ENCODE results near the gene PRDX1. TPM values are rescaled to one million over a fixed set of nuclear protein-coding genes. Genes with fewer than 3 reads are reported as not detected.

The PRDX1 gene
- total and polyA plus RNA-seq, 2 of the 13 experiments (the other 11 are each of a cell fraction or from before 2014, with no cell fraction given): 761 to 1,898 TPM

DNA sequence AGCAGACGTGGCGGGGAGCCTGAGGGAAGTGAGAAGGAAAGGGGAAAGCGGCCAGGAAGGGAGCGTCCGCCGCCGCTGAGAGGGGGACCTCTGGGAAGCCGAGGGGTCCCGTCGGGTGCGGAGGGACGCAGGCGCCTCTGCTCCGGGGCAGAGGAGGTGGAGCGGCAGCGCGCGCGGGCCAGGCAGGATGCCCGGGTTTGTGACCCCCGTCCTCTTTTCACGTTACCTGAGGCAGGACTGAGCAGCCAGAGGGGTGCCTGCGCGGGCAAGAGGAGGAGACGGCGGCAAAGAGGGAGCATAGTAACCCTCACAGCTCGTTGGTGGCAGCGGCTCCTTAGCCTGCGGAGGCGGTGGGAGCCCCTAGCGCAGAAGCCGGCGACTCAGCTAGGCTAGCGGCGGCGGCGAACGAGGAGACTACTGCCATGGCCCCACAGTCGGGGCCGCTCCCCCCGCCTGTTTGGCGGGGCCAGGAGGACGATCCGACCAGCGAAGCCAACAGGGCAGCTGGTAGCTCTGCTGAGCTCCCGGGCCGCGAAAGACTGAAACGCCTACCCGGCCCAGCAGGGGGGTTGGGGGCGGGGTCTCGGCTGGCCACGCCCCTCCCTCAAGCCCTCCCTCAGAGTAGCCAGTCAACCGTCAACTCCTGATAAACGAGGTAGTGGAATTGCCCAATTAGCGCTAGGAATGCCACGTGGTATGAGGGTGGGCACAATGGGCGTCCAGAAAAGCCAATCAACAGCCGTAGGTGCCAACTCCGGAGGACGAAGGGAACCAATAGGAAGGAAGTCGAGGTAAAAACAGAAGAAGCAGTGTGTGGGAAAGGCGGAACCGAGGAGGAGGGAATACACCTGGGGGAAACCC, 30.8 kb downstream of the PRDX1 start, which contains the start of gene TESK2 (continued):
- TF ChIP-seq ZFP36 (IDR thresholded peaks at IDR 0.05; ENCODE audit: borderline replicate concordance, low read depth, low read length, partially characterized antibody) (no peak), ZBTB21 (CRISPR knock-in tag; IDR thresholded peaks at IDR 0.05) (no peak; the same call in 1 of the 2 replicates), ADNP (CRISPR knock-in tag; IDR thresholded peaks at IDR 0.05) (no peak), CREB1 (IDR thresholded peaks at IDR 0.05) (peak; percentile 81), CREB1 (CRISPR knock-in tag; IDR thresholded peaks at IDR 0.05) (peak; percentile 96), GATA4 (IDR thresholded peaks at IDR 0.05; ENCODE audit: borderline replicate concordance, low read depth) (peak; percentile 91), ZNF670 (CRISPR knock-in tag; IDR thresholded peaks at IDR 0.05; ENCODE audit: borderline replicate concordance) (no peak), PHF5A (CRISPR knock-in tag; IDR thresholded peaks at IDR 0.05; ENCODE audit: low read depth, unreplicated experiment) (peak; percentile 50), ZNF317 (CRISPR knock-in tag; IDR thresholded peaks at IDR 0.05) (peak; percentile 42; the same call in 1 of the 2 replicates), ERF (CRISPR knock-in tag; IDR thresholded peaks at IDR 0.05) (peak; percentile 44; the same call in 1 of the 2 replicates), CHCHD3 (CRISPR knock-in tag; IDR thresholded peaks at IDR 0.05) (no peak), SOX5 (CRISPR knock-in tag; IDR thresholded peaks at IDR 0.05; ENCODE audit: borderline replicate concordance) (peak; percentile 35; the same call in 1 of the 2 replicates), NFRKB (IDR thresholded peaks at IDR 0.05) (no peak), PITX1 (CRISPR knock-in tag; IDR thresholded peaks at IDR 0.05) (no peak), ZBTB20 (CRISPR knock-in tag; IDR thresholded peaks at IDR 0.05; ENCODE audit: borderline replicate concordance, low read depth) (peak; percentile 29; the same call in 1 of the 2 replicates), ATAD3A (CRISPR knock-in tag; IDR thresholded peaks at IDR 0.05) (no peak), ZNF383 (CRISPR knock-in tag; IDR thresholded peaks at IDR 0.05; ENCODE audit: borderline replicate concordance) (no peak), SALL1 (CRISPR knock-in tag; IDR thresholded peaks at IDR 0.05) (peak; percentile 78), SP5 (CRISPR knock-in tag; IDR thresholded peaks at IDR 0.05; ENCODE audit: borderline replicate concordance, low read depth) (0 out of 2 replicates have a peak, but pooled peaks have one; percentile 82)
- TF ChIP-seq, protein P1, sequence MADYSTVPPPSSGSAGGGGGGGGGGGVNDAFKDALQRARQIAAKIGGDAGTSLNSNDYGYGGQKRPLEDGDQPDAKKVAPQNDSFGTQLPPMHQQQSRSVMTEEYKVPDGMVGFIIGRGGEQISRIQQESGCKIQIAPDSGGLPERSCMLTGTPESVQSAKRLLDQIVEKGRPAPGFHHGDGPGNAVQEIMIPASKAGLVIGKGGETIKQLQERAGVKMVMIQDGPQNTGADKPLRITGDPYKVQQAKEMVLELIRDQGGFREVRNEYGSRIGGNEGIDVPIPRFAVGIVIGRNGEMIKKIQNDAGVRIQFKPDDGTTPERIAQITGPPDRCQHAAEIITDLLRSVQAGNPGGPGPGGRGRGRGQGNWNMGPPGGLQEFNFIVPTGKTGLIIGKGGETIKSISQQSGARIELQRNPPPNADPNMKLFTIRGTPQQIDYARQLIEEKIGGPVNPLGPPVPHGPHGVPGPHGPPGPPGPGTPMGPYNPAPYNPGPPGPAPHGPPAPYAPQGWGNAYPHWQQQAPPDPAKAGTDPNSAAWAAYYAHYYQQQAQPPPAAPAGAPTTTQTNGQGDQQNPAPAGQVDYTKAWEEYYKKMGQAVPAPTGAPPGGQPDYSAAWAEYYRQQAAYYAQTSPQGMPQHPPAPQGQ (CRISPR knock-in tag; IDR thresholded peaks at IDR 0.05; ENCODE audit: borderline replicate concordance): no peak
- TF ChIP-seq, protein P2, sequence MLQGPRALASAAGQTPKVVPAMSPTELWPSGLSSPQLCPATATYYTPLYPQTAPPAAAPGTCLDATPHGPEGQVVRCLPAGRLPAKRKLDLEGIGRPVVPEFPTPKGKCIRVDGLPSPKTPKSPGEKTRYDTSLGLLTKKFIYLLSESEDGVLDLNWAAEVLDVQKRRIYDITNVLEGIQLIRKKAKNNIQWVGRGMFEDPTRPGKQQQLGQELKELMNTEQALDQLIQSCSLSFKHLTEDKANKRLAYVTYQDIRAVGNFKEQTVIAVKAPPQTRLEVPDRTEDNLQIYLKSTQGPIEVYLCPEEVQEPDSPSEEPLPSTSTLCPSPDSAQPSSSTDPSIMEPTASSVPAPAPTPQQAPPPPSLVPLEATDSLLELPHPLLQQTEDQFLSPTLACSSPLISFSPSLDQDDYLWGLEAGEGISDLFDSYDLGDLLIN (CRISPR knock-in tag; IDR thresholded peaks at IDR 0.05; ENCODE audit: borderline replicate concordance): no peak
- TF ChIP-seq, protein P3, sequence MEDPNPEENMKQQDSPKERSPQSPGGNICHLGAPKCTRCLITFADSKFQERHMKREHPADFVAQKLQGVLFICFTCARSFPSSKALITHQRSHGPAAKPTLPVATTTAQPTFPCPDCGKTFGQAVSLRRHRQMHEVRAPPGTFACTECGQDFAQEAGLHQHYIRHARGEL (CRISPR knock-in tag; IDR thresholded peaks at IDR 0.05): no peak
- TF ChIP-seq, protein P4, sequence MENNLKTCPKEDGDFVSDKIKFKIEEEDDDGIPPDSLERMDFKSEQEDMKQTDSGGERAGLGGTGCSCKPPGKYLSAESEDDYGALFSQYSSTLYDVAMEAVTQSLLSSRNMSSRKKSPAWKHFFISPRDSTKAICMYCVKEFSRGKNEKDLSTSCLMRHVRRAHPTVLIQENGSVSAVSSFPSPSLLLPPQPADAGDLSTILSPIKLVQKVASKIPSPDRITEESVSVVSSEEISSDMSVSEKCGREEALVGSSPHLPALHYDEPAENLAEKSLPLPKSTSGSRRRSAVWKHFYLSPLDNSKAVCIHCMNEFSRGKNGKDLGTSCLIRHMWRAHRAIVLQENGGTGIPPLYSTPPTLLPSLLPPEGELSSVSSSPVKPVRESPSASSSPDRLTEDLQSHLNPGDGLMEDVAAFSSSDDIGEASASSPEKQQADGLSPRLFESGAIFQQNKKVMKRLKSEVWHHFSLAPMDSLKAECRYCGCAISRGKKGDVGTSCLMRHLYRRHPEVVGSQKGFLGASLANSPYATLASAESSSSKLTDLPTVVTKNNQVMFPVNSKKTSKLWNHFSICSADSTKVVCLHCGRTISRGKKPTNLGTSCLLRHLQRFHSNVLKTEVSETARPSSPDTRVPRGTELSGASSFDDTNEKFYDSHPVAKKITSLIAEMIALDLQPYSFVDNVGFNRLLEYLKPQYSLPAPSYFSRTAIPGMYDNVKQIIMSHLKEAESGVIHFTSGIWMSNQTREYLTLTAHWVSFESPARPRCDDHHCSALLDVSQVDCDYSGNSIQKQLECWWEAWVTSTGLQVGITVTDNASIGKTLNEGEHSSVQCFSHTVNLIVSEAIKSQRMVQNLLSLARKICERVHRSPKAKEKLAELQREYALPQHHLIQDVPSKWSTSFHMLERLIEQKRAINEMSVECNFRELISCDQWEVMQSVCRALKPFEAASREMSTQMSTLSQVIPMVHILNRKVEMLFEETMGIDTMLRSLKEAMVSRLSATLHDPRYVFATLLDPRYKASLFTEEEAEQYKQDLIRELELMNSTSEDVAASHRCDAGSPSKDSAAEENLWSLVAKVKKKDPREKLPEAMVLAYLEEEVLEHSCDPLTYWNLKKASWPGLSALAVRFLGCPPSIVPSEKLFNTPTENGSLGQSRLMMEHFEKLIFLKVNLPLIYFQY (CRISPR knock-in tag; IDR thresholded peaks at IDR 0.05; ENCODE audit: borderline replicate concordance): peak; percentile 51; the same call in 1 of the 2 replicates

All from HepG2 (cell line).